OCI-LY7 (cell line): Measurements from ENCODE around the gene ARFIP1.

Source experiments
- EZH2phosphoT487 ChIP-seq: fragments of 200-600 bp; sonication (generic); IDR thresholded peaks from 2 replicates; pipeline ENCODE4 v1.6.1; 2018; ENCODE audit warnings: low read depth, borderline replicate concordance, mild to moderate bottlenecking, mixed run types, antibody characterized with exemption, low read length, moderate library complexity, mixed read lengths
- TF ChIP-seq, protein P1 (sequence below): fragments of 200-600 bp; sonication (generic); conservative IDR thresholded peaks from 2 replicates; pipeline ENCODE4 v1.5.1; 2014; ENCODE audit warnings: mild to moderate bottlenecking, antibody characterized with exemption, low read length, moderate library complexity, mixed read lengths

DNA sequence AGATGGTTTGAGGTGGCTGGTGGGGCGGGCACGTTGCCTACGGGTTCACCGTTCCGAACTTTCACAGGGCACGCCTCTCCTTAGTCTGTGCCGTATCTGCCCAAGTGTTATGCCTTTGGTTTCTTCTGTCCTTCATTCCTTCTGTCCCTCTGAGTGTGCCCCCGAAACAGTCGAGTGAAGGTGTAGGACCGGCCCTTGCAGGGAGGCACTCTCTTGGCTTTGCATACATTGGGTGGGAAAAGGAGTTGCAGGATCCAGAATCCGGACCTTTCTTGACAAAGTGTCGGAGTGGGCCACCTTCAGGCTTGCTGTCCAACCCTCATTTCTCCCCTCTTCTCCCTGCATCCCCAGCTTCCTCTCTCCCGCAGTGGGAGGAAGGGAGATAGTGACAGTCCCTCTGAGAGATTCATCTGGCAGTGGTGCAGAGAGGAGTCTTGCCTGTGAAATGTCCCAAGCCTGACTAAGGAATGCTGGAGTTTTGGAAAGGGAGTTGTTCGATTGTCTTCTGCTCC lies 569 bp downstream of the ARFIP1 start:
- TF ChIP-seq, protein P1, sequence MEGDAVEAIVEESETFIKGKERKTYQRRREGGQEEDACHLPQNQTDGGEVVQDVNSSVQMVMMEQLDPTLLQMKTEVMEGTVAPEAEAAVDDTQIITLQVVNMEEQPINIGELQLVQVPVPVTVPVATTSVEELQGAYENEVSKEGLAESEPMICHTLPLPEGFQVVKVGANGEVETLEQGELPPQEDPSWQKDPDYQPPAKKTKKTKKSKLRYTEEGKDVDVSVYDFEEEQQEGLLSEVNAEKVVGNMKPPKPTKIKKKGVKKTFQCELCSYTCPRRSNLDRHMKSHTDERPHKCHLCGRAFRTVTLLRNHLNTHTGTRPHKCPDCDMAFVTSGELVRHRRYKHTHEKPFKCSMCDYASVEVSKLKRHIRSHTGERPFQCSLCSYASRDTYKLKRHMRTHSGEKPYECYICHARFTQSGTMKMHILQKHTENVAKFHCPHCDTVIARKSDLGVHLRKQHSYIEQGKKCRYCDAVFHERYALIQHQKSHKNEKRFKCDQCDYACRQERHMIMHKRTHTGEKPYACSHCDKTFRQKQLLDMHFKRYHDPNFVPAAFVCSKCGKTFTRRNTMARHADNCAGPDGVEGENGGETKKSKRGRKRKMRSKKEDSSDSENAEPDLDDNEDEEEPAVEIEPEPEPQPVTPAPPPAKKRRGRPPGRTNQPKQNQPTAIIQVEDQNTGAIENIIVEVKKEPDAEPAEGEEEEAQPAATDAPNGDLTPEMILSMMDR: no peak
- no peak for TF ChIP-seq EZH2phosphoT487
